SIG-M5 treated with dmso at 0.1 percent for 504 hours (cell line): ENCODE measurements around the gene APBA2.

Experiments
- DNase-seq: peaks from one replicate; lab custom pipeline; 2025; ENCODE audit not compliant: unreplicated experiment; lab: John Stamatoyannopoulos, UW

Gene APBA2

GRCh38 chr15:28933710-28934445 is 48.1 kb downstream of the APBA2 start:
- DNase-seq = no peak

GRCh38 chr15:28934645-28935044 is 48.9 kb downstream of the APBA2 start:
- DNase-seq = no peak

- DNase-seq = no peak
These were observed 49.5 kb downstream of the APBA2 start for GRCh38 chr15:28935316-28935715.

- no peak for DNase-seq
These were observed 50.3 kb downstream of the APBA2 start for GRCh38 chr15:28936081-28936480.

- DNase-seq = no peak
These were observed 50.7 kb downstream of the APBA2 start for GRCh38 chr15:28936481-28936881.

- DNase-seq = no peak
These were observed 51.5 kb downstream of the APBA2 start for GRCh38 chr15:28937271-28937670.

GRCh38 chr15:28942046-28942445 is 56.3 kb downstream of the APBA2 start:
- no peak for DNase-seq

- DNase-seq = no peak
These were observed 56.8 kb downstream of the APBA2 start for GRCh38 chr15:28942571-28942970.

- no peak for DNase-seq
These were observed 57.4 kb downstream of the APBA2 start for GRCh38 chr15:28943146-28943545.

GRCh38 chr15:28943611-28944230 is 57.9 kb downstream of the APBA2 start:
- no peak for DNase-seq

- no peak for DNase-seq
These were observed 58.5 kb downstream of the APBA2 start for GRCh38 chr15:28944286-28944685.

GRCh38 chr15:28944696-28945300 is 59.0 kb downstream of the APBA2 start:
- no peak for DNase-seq

GRCh38 chr15:28945626-28946230 is 60.0 kb downstream of the APBA2 start:
- DNase-seq = no peak

GRCh38 chr15:28946803-28947202 is 61.0 kb downstream of the APBA2 start:
- DNase-seq = no peak

- DNase-seq = no peak
These were observed 61.5 kb downstream of the APBA2 start for GRCh38 chr15:28947221-28947674.

- no peak for DNase-seq
These were observed 62.3 kb downstream of the APBA2 start for GRCh38 chr15:28948036-28948435.

- no peak for DNase-seq
These were observed 65.1 kb downstream of the APBA2 start for GRCh38 chr15:28950916-28951315.

- DNase-seq = no peak
These were observed 67.1 kb downstream of the APBA2 start for GRCh38 chr15:28952666-28953491.

- no peak for DNase-seq
These were observed 67.9 kb downstream of the APBA2 start for GRCh38 chr15:28953573-28954195.

- no peak for DNase-seq
These were observed 68.8 kb downstream of the APBA2 start for GRCh38 chr15:28954466-28955159.
